Smooth muscle cell (in vitro differentiated cells): Measurements from ENCODE around the gene RAB42. TPM values are rescaled to one million over a fixed set of nuclear protein-coding genes. Genes with fewer than 3 reads are reported as not detected.

Experiments
- DNase-seq: peaks from one replicate; lab custom pipeline; 2025; ENCODE audit not compliant: unreplicated experiment; lab: John Stamatoyannopoulos, UW
- H2AFZ ChIP-seq: fragments of 200-600 bp; sonication (generic); 2 replicates; pipeline ENCODE4 v1.6.0; 2016; ENCODE audit warnings: antibody characterized with exemption, low read depth, mild to moderate bottlenecking
- H3F3A ChIP-seq: fragments of 200-600 bp; sonication (generic); 2 replicates; pipeline ENCODE4 v1.6.0; 2017; ENCODE audit warnings: antibody characterized with exemption, low read depth
- H3K27ac ChIP-seq: fragments of 200-600 bp; sonication (generic); 2 replicates; pipeline ENCODE4 v1.5.1; 2016; ENCODE audit warnings: low read depth, mild to moderate bottlenecking
- H3K27me3 ChIP-seq: fragments of 200-600 bp; sonication (generic); 2 replicates; pipeline ENCODE4 v1.6.1; 2016; ENCODE audit warnings: low read depth, mild to moderate bottlenecking
- H3K36me3 ChIP-seq: fragments of 200-600 bp; sonication (generic); 2 replicates; pipeline ENCODE4 v1.5.1; 2016; ENCODE audit warnings: low read depth
- H3K4me1 ChIP-seq: fragments of 200-600 bp; sonication (generic); 2 replicates; pipeline ENCODE4 v1.5.1; 2016; ENCODE audit warnings: low read depth
- H3K4me2 ChIP-seq: fragments of 200-600 bp; sonication (generic); 2 replicates; pipeline ENCODE4 v1.6.0; 2016; ENCODE audit warnings: mild to moderate bottlenecking
- H3K4me3 ChIP-seq: fragments of 200-600 bp; sonication (generic); 2 replicates; pipeline ENCODE4 v1.5.1; 2016; ENCODE audit warnings: mild to moderate bottlenecking
- H3K79me2 ChIP-seq: fragments of 200-600 bp; sonication (generic); 2 replicates; pipeline ENCODE4 v1.6.0; 2016; ENCODE audit warnings: low read depth, mild to moderate bottlenecking
- H3K9ac ChIP-seq: fragments of 200-600 bp; sonication (generic); 2 replicates; pipeline ENCODE4 v1.6.0; 2016; ENCODE audit warnings: low read depth
- H3K9me3 ChIP-seq: fragments of 200-600 bp; sonication (generic); replicated peaks from 2 replicates; pipeline ENCODE4 v1.5.1; 2016; ENCODE audit warnings: low read depth
- H4K20me1 ChIP-seq: fragments of 200-600 bp; sonication (generic); 2 replicates; pipeline ENCODE4 v1.6.0; 2016; ENCODE audit warnings: low read depth
- CTCF ChIP-seq: fragments of 200-600 bp; sonication (generic); IDR thresholded peaks from 2 replicates; pipeline ENCODE4 v1.5.1; 2017; ENCODE audit warnings: borderline replicate concordance, mild to moderate bottlenecking, antibody characterized with exemption; ENCODE audit not compliant: insufficient read depth, poor library complexity, severe bottlenecking
- WGBS: methylation state at CpG from one replicate; pipeline ENCODE4 v1.1.7; 2016; ENCODE audit warnings: low lambda C conversion rate; 5-methylcytosine and 5-hydroxymethylcytosine counted together
- polyA plus RNA-seq: library from polyadenylated mRNA; unstranded; fragments of >200 nt; fragmentation: Nextera tagmentation; extraction: Ambion mirVana; gene quantifications from 2 replicates; pipeline ENCODE4 v1.2.1, GENCODE V29; 2016
- total RNA-seq: library from RNA; depleted of rRNA; stranded (reverse); fragments of >200 nt; gene quantifications from 2 replicates; pipeline ENCODE4 v1.2.3, GENCODE V29; 2014

The RAB42 gene
- total and polyA plus RNA-seq, 2 experiments from 2014 or later: 8.6 to 9.7 TPM

GRCh38 chr1:28606771-28607170 lies 14.7 kb downstream of the RAB42 start:
- no peak overlapping the region for H3K27ac ChIP-seq
- H4K20me1 ChIP-seq: no peaks in the 10 kb centered on the region
- no peak overlapping the region for H3K4me2 ChIP-seq
- H3K9ac ChIP-seq: no peak overlapping the region
- H3K27me3 ChIP-seq: no peaks in the 10 kb centered on the region
- no peaks in the 10 kb centered on the region for H3K4me1 ChIP-seq
- DNase-seq: no peak
- no peak for TF ChIP-seq CTCF
- no peak overlapping the region for H3K4me3 ChIP-seq
- peaks cover 7% of the 10 kb centered on the region for H3F3A ChIP-seq
- no peaks in the 10 kb centered on the region for H3K9me3 ChIP-seq
- no peaks in the 10 kb centered on the region for H3K79me2 ChIP-seq
- H2AFZ ChIP-seq: no peak overlapping the region
- 100% methylated on average over 2 of the region's 2 CpGs for WGBS
- peaks cover 6% of the 10 kb centered on the region for H3K36me3 ChIP-seq

GRCh38 chr1:28613175-28613574 lies 21.1 kb downstream of the RAB42 start:
- H3K9ac ChIP-seq: no peak overlapping the region
- no peaks in the 10 kb centered on the region for H3K9me3 ChIP-seq
- no peaks in the 10 kb centered on the region for H3K4me1 ChIP-seq
- no peaks in the 10 kb centered on the region for H3K79me2 ChIP-seq
- peaks cover 10% of the 10 kb centered on the region for H3K36me3 ChIP-seq
- H3K27ac ChIP-seq: no peak overlapping the region
- H3K4me3 ChIP-seq: no peak overlapping the region
- no peaks in the 10 kb centered on the region for H3K27me3 ChIP-seq
- no peak overlapping the region for H2AFZ ChIP-seq
- no peak overlapping the region for H3K4me2 ChIP-seq
- TF ChIP-seq CTCF: no peak
- H4K20me1 ChIP-seq: no peaks in the 10 kb centered on the region
- 96% methylated on average over 5 of the region's 5 CpGs for WGBS
- no peak for DNase-seq
- no peaks in the 10 kb centered on the region for H3F3A ChIP-seq

GRCh38 chr1:28631713-28632112 lies 39.6 kb downstream of the RAB42 start:
- Histone ChIP-seq H3K79me2 (peaks cover 4% of the 10 kb centered on the region), H3K4me1 (no peaks in the 10 kb centered on the region), H3K4me2 (no peak overlapping the region), H3K9me3 (no peaks in the 10 kb centered on the region), H2AFZ (no peak overlapping the region), H3K4me3 (no peak overlapping the region), H3K36me3 (no peaks in the 10 kb centered on the region), H3K9ac (no peak overlapping the region), H3K27me3 (no peaks in the 10 kb centered on the region), H3K27ac (no peak overlapping the region), H3F3A (no peaks in the 10 kb centered on the region), H4K20me1 (peaks cover 10% of the 10 kb centered on the region)
- DNase-seq: no peak
- 100% methylated on average over 1 of the region's 1 CpG for WGBS
- no peak for TF ChIP-seq CTCF

- H3K4me1 ChIP-seq: no peaks in the 10 kb centered on the region
- H3F3A ChIP-seq: no peaks in the 10 kb centered on the region
- no peak for DNase-seq
- H3K36me3 ChIP-seq: no peaks in the 10 kb centered on the region
- over 99% methylated on average over 4 of the region's 4 CpGs for WGBS
- H2AFZ ChIP-seq: no peak overlapping the region
- peaks cover 5% of the 10 kb centered on the region for H3K79me2 ChIP-seq
- no peak overlapping the region for H3K4me3 ChIP-seq
- no peak overlapping the region for H3K4me2 ChIP-seq
- peaks cover 10% of the 10 kb centered on the region for H4K20me1 ChIP-seq
- no peak overlapping the region for H3K9ac ChIP-seq
- H3K27me3 ChIP-seq: no peaks in the 10 kb centered on the region
- H3K27ac ChIP-seq: no peak overlapping the region
- no peaks in the 10 kb centered on the region for H3K9me3 ChIP-seq
- no peak for TF ChIP-seq CTCF
These were observed 40.5 kb downstream of the RAB42 start for GRCh38 chr1:28632560-28632959.
